ENCODE measurements around the gene APOF. TPM values are rescaled to one million over a fixed set of nuclear protein-coding genes. Genes with fewer than 3 reads are reported as not detected.

The APOF gene
- not detected in 2 replicates for total RNA-seq

GRCh38 chr12:56362130-56363059 is at the start of gene APOF:
TSS of gene APOF (minus strand) at chr12:56362857. CDS start at chr12:56362745, 112 bp downstream.

GRCh38 chr12:56359851-56360767 is 2.5 kb downstream of the APOF start, which contains the start of gene STAT2:
TSS of gene STAT2 (minus strand) at chr12:56360107. CDS start at chr12:56356571, 3,536 bp downstream.

GRCh38 chr12:56338308-56339157 is 24.1 kb downstream of the APOF start, which contains the start of gene IL23A:
TSS of gene IL23A (plus strand) at chr12:56338884. CDS start at chr12:56339045, 161 bp downstream.

GRCh38 chr12:56333679-56334489 is 28.8 kb downstream of the APOF start, which contains the start of gene PAN2:
TSS of gene PAN2 (minus strand) at chr12:56334000. CDS start at chr12:56333094, 906 bp downstream.

GRCh38 chr12:56315622-56316473 is 46.8 kb downstream of the APOF start, which contains the start of gene CNPY2:
TSS of gene CNPY2 (minus strand) at chr12:56315988. CDS start at chr12:56315217, 771 bp downstream.

Small RNA genes lying within 50 kb of the gene (small RNA-seq; reads per million reads assigned to genes)
- gene RNU7-40P, result not detected

Other genes with a start within 250 kb of the APOF start
- gene RPL41, start 246.2 kb downstream of the APOF start, total RNA-seq, result 1,499 and 3,572 TPM in 2 replicates
- gene ZC3H10, start 244.6 kb downstream of the APOF start, total RNA-seq, result 6.6 and 8.2 TPM in 2 replicates
- gene ESYT1, start 234.6 kb downstream of the APOF start, total RNA-seq, result 159 and 170 TPM in 2 replicates
- gene MYL6B, start 210.3 kb downstream of the APOF start, total RNA-seq, result 38.5 and 41.5 TPM in 2 replicates
- gene MYL6, start 204.5 kb downstream of the APOF start, total RNA-seq, result 682 and 1,116 TPM in 2 replicates
- gene SMARCC2, start 173.4 kb downstream of the APOF start, total RNA-seq, result 44.1 and 53.2 TPM in 2 replicates
- 66.3 and 93.3 TPM in 2 replicates for gene RNF41, start 140.9 kb downstream of the APOF start, total RNA-seq
- 25.0 and 31.3 TPM in 2 replicates for gene NABP2, start 138.5 kb downstream of the APOF start, total RNA-seq
- gene SLC39A5, start 132.8 kb downstream of the APOF start, total RNA-seq, result 0.20 TPM in 1 of 2 replicates, not detected in the other
- gene ANKRD52, start 104.5 kb downstream of the APOF start, total RNA-seq, result 12.9 and 15.1 TPM in 2 replicates
- 4.9 and 5.9 TPM in 2 replicates for gene COQ10A, start 95.9 kb downstream of the APOF start, total RNA-seq
- gene CS, start 62.5 kb downstream of the APOF start, total RNA-seq, result 184 and 217 TPM in 2 replicates
- 58.8 and 92.6 TPM in 2 replicates for gene CNPY2, start 46.9 kb downstream of the APOF start, total RNA-seq
- gene PAN2, start 28.9 kb downstream of the APOF start, total RNA-seq, result 25.0 and 27.8 TPM in 2 replicates
- gene IL23A, start 24.0 kb downstream of the APOF start, total RNA-seq, result 0.20 TPM in 1 of 2 replicates, not detected in the other
- gene STAT2, start 2.8 kb downstream of the APOF start, total RNA-seq, result 139 and 173 TPM in 2 replicates
- 7.3 and 10.4 TPM in 2 replicates for gene TIMELESS, start 86.6 kb upstream of the APOF start, total RNA-seq
- not detected in 2 replicates for gene MIP, start 91.8 kb upstream of the APOF start, total RNA-seq
- 2.2 and 3.1 TPM in 2 replicates for gene SPRYD4, start 105.7 kb upstream of the APOF start, total RNA-seq
- under 0.01 TPM in 1 of 2 replicates, not detected in the other for gene GLS2, start 125.3 kb upstream of the APOF start, total RNA-seq
- gene RBMS2, start 159.0 kb upstream of the APOF start, total RNA-seq, result 8.5 and 12.9 TPM in 2 replicates